NT2/D1 (cell line): ENCODE measurements around the gene AAMDC.

Experiments
- DNase-seq: peaks from one replicate; pipeline ENCODE4 v3.0.0-alpha.2; 2011; ENCODE audit warnings: low read depth, low spot score
- H3K27me3 ChIP-seq: 2 replicates; pipeline ENCODE4 v1.6.0; 2011; ENCODE audit warnings: mild to moderate bottlenecking; ENCODE audit not compliant: insufficient read length, insufficient read depth
- H3K36me3 ChIP-seq: 2 replicates; pipeline ENCODE4 v1.6.1; 2011; ENCODE audit warnings: mild to moderate bottlenecking, low read length, mixed read lengths; ENCODE audit not compliant: insufficient read depth, insufficient read length
- H3K4me1 ChIP-seq: 2 replicates; pipeline ENCODE4 v1.5.1; 2011; ENCODE audit not compliant: insufficient read depth, insufficient read length
- H3K4me3 ChIP-seq: 2 replicates; pipeline ENCODE4 v1.5.1; 2011; ENCODE audit warnings: low read depth; ENCODE audit not compliant: insufficient read length
- H3K9ac ChIP-seq: 2 replicates; pipeline ENCODE4 v1.6.0; 2011; ENCODE audit warnings: low read depth; ENCODE audit not compliant: insufficient read length
- H3K9me3 ChIP-seq: 2 replicates; pipeline ENCODE4 v1.5.1; 2011; ENCODE audit warnings: mild to moderate bottlenecking, low read length; ENCODE audit not compliant: insufficient read depth
- SUZ12 ChIP-seq: IDR thresholded peaks from 2 replicates; pipeline ENCODE4 v1.6.1; 2011; ENCODE audit not compliant: insufficient read length, insufficient read depth; ENCODE audit errors: extremely low read depth
- YY1 ChIP-seq: IDR thresholded peaks from 2 replicates; pipeline ENCODE4 v1.6.1; 2011; ENCODE audit not compliant: insufficient read length, insufficient read depth
- ZNF274 ChIP-seq: IDR thresholded peaks from 2 replicates; pipeline ENCODE4 v1.6.1; 2011; ENCODE audit warnings: mild to moderate bottlenecking, low read depth, low read length

The AAMDC gene

GRCh38 chr11:77820565-77821348 is at the start of gene AAMDC, which contains the start of gene RSF1:
Gene AAMDC (plus strand): TSS chr11:77821144. CDS start chr11:77842497, 21,353 bp downstream.
Gene RSF1 (minus strand): TSS chr11:77820722. CDS start chr11:77820714, 8 bp downstream.
- H3K4me3 ChIP-seq = peak within 1 kb of the TSS; percentile 91
- H3K9ac ChIP-seq = peak within 1 kb of the TSS; percentile 96

GRCh38 chr11:77775936-77776335 is 45.0 kb upstream of the AAMDC start:
- no peak for DNase-seq
- no peaks in the 10 kb centered on the region for H3K36me3 ChIP-seq
- H3K9ac ChIP-seq = no peak overlapping the region
- no peaks in the 10 kb centered on the region for H3K27me3 ChIP-seq
- H3K4me3 ChIP-seq = no peak overlapping the region
- TF ChIP-seq ZNF274 (no peak), SUZ12 (no peak)
- H3K9me3 ChIP-seq = no peaks in the 10 kb centered on the region
- no peaks in the 10 kb centered on the region for H3K4me1 ChIP-seq

More at GRCh38 chr11:77820565-77821348, at the start of gene AAMDC, which contains the start of gene RSF1:
- H3K9me3 ChIP-seq = 0 out of 2 replicates have a peak, but pooled peaks cover 4% of the 10 kb centered on the region
- no peak for TF ChIP-seq SUZ12
- peak; percentile 59 for TF ChIP-seq YY1
- no peak for TF ChIP-seq ZNF274
- no peaks in the 10 kb centered on the region for H3K27me3 ChIP-seq
- DNase-seq = peak; percentile 95
- no peaks in the 10 kb centered on the region for H3K4me1 ChIP-seq
- no peaks in the 10 kb centered on the region for H3K36me3 ChIP-seq

DNA sequence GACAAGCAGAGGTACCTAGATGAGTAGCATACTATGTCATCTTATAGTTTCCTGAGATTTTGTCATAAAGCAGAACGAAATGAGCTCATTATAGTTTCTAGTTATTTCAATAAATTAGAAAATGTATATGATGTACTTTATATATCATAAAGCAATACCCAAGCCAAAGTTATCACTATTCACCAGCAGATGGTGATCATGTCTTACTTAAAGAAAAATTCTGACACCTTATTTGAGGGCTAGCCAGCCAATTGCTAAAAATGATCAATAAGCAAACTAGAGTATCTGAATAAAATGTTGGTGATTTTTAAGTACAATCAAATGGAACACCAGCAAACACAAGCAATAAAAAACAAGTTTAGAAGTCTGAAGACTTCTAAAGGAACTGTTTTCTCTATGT is 44.5 kb upstream of the AAMDC start:
- Histone ChIP-seq H3K4me3 (no peak overlapping the region), H3K27me3 (no peaks in the 10 kb centered on the region), H3K9me3 (no peaks in the 10 kb centered on the region), H3K9ac (no peak overlapping the region), H3K36me3 (no peaks in the 10 kb centered on the region), H3K4me1 (no peaks in the 10 kb centered on the region)
- DNase-seq = no peak
- no peak for TF ChIP-seq SUZ12
- TF ChIP-seq YY1 = no peak
- no peak for TF ChIP-seq ZNF274

DNA sequence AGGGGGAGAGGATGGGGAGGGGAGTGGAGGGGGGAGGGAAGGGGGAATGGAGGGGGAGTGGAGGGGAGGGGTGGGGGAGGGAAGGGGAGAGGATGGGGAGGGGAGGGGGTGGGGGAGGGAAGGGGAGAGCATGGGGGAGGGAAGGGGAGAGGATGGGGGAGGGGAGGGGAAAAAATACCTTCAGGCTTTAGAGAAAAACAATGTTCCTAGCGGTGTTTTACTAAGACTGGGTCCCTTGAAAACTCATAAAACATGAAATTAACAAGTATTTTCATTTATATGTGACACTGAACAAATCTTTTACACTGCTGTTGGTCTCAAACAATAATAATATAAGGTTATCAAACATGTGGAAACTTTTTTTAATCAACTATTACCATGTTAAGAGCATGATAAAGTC is 42.8 kb upstream of the AAMDC start:
- TF ChIP-seq YY1 (no peak), ZNF274 (no peak), SUZ12 (no peak)
- Histone ChIP-seq H3K4me1 (no peaks in the 10 kb centered on the region), H3K27me3 (no peaks in the 10 kb centered on the region)

GRCh38 chr11:77778549-77778948 is 42.4 kb upstream of the AAMDC start:
- no peaks in the 10 kb centered on the region for H3K36me3 ChIP-seq
- H3K4me3 ChIP-seq = no peak overlapping the region
- DNase-seq = no peak
- H3K9me3 ChIP-seq = no peaks in the 10 kb centered on the region
- H3K27me3 ChIP-seq = no peaks in the 10 kb centered on the region
- no peak for TF ChIP-seq SUZ12
- TF ChIP-seq ZNF274 = no peak
- TF ChIP-seq YY1 = no peak
- H3K9ac ChIP-seq = no peak overlapping the region
- no peaks in the 10 kb centered on the region for H3K4me1 ChIP-seq

More for the DNA sequence above, 42.8 kb upstream of the AAMDC start:
- no peaks in the 10 kb centered on the region for H3K9me3 ChIP-seq
- no peak overlapping the region for H3K4me3 ChIP-seq
- H3K9ac ChIP-seq = no peak overlapping the region
- no peak for DNase-seq
- no peaks in the 10 kb centered on the region for H3K36me3 ChIP-seq

- Histone ChIP-seq H3K4me3 (no peak overlapping the region), H3K9ac (no peak overlapping the region), H3K27me3 (no peaks in the 10 kb centered on the region), H3K9me3 (no peaks in the 10 kb centered on the region), H3K36me3 (no peaks in the 10 kb centered on the region), H3K4me1 (no peaks in the 10 kb centered on the region)
- peak; percentile 15 for DNase-seq
- TF ChIP-seq YY1 (no peak), ZNF274 (no peak), SUZ12 (no peak)
Measured at GRCh38 chr11:77779935-77780334, 41.0 kb upstream of the AAMDC start.

- Histone ChIP-seq H3K36me3 (no peaks in the 10 kb centered on the region), H3K4me3 (no peak overlapping the region), H3K4me1 (no peaks in the 10 kb centered on the region), H3K9me3 (no peaks in the 10 kb centered on the region), H3K9ac (no peak overlapping the region), H3K27me3 (no peaks in the 10 kb centered on the region)
- no peak for TF ChIP-seq SUZ12
- DNase-seq = no peak
Measured at GRCh38 chr11:77783025-77783424, 37.9 kb upstream of the AAMDC start.

DNA sequence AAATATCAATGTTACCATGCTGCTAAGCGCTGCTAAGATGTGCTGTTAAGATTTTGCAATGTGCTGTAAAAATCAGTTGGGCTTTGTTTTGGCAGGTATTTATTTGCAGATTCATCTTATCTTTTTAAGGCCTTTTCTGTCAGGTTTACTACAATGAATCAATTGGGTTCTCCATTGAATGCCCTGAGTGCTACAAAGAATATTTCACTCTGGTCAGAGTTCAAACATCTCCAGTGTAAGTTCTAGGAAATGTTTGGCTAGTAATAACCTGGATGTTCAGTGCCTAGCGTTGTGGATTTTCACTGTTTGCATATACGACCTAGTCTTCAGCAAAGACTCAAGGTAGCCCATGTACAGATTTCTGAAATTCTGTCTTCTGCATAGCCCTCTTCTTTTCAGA is 36.4 kb upstream of the AAMDC start:
- no peak overlapping the region for H3K9ac ChIP-seq
- DNase-seq = no peak
- no peak overlapping the region for H3K4me3 ChIP-seq
- peaks cover 3% of the 10 kb centered on the region for H3K4me1 ChIP-seq
- H3K27me3 ChIP-seq = no peaks in the 10 kb centered on the region
- no peaks in the 10 kb centered on the region; the same call in 1 of the 2 replicates for H3K9me3 ChIP-seq
- H3K36me3 ChIP-seq = no peaks in the 10 kb centered on the region
- TF ChIP-seq SUZ12 (no peak), ZNF274 (no peak), YY1 (no peak)
